GM21786 (cell line): ENCODE results near the gene TMEM145.

Source experiments
- ATAC-seq: cut with Tn5 transposase; IDR thresholded peaks from one replicate; pipeline ENCODE4 v1.9.1; 2021; ENCODE audit not compliant: unreplicated experiment

Gene TMEM145

DNA sequence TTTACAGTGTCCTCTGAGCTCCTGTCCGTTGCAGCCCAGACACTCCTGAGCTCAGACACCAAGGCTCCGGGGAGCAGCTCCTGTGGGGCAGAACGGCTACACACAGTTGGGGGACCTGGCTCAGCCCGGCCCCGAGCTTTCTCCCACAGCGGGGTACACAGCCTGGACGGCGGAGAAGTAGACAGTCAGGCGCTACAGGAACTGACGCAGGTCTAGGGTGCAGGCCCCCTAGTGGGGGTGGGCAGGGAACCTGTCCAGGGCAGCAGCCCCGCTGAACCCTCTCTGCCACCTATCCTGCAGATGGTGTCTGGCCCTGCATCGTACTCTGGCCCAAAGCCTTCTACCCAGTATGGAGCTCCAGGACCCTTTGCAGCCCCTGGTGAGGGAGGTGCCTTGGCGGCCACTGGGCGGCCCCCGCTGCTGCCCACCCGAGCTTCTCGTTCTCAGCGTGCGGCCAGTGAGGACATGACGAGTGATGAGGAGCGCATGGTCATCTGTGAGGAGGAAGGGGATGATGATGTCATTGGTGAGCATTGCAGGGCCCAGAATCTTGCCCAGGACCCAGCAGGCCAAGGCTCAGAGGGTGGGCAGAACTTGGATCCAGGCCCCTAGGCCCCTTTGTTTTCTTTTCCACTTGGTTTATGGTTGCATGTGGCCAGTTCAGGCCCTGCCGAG lies 24.1 kb upstream of the TMEM145 start:
- no peak for ATAC-seq

DNA sequence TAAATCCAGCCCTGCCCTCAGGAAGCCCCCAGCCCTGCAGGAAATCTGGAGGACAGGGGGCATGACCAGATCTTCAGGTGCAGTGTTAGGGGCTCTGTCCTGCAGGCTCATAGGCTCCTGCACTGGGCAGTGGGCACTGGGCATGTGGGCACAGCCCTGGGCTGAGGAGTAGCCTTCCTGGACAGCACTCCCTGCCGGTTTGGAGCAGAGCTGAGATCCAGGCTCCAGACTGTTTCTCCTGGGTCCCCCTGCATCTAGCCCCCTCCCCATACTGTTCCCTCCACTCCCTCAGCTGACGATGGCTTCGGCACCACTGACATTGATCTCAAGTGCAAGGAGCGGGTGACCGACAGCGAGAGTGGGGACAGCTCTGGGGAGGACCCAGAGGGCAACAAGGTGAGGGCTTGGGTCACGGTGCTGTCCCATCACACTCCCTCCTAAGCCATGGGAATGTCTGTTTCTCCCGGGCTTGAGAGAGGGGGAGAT lies 23.5 kb upstream of the TMEM145 start:
- no peak for ATAC-seq

DNA sequence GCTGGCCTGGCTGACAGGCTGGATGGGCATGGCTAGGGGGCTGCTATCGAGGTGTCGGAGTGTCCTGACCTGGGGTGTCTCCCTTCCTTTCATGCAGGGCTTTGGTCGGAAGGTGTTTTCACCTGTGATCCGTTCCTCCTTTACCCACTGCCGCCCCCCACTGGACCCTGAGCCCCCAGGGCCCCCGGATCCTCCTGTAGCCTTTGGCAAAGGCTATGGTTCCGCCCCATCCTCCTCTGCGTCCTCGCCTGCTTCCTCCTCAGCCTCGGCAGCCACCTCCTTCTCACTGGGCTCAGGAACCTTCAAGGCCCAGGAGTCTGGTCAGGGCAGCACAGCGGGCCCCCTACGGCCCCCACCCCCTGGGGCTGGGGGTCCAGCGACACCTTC lies 23.0 kb upstream of the TMEM145 start:
- no peak for ATAC-seq

DNA sequence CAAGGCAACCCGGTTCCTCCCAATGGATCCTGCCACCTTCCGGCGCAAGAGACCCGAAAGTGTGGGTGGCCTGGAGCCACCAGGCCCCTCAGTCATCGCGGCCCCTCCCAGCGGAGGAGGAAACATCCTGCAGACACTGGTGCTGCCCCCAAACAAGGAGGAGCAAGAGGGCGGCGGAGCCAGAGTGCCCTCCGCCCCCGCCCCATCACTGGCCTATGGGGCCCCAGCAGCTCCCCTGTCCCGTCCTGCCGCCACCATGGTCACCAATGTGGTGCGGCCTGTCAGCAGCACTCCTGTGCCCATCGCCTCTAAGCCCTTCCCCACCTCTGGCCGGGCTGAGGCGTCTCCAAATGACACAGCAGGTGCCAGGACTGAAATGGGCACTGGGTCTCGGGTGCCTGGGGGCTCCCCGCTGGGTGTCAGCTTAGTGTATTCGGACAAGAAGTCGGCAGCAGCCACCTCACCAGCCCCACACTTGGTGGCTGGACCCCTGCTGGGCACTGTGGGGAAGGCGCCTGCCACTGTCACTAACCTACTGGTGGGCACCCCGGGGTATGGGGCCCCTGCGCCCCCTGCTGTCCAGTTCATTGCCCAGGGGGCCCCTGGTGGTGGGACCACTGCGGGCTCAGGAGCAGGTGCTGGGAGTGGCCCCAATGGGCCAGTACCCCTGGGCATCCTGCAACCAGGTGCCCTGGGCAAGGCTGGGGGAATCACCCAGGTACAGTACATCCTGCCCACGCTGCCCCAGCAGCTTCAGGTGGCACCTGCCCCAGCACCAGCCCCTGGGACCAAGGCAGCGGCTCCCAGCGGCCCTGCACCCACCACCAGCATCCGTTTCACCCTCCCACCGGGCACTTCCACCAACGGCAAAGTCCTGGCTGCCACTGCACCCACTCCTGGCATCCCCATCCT lies 22.3 kb upstream of the TMEM145 start:
- ATAC-seq: no peak

DNA sequence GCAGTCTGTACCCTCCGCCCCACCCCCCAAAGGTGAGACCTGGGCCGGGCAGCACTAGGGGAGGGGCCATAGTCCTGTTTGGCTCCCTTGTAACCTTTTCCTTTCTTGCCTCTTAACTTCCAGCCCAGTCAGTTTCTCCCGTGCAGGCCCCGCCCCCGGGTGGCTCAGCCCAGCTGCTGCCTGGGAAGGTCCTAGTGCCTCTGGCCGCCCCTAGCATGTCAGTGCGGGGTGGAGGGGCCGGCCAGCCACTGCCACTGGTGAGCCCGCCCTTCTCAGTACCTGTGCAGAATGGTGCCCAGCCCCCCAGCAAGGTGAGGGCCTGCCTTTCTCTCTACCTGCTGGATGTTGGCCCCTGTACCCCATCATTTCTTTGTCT lies 21.7 kb upstream of the TMEM145 start:
- no peak for ATAC-seq

DNA sequence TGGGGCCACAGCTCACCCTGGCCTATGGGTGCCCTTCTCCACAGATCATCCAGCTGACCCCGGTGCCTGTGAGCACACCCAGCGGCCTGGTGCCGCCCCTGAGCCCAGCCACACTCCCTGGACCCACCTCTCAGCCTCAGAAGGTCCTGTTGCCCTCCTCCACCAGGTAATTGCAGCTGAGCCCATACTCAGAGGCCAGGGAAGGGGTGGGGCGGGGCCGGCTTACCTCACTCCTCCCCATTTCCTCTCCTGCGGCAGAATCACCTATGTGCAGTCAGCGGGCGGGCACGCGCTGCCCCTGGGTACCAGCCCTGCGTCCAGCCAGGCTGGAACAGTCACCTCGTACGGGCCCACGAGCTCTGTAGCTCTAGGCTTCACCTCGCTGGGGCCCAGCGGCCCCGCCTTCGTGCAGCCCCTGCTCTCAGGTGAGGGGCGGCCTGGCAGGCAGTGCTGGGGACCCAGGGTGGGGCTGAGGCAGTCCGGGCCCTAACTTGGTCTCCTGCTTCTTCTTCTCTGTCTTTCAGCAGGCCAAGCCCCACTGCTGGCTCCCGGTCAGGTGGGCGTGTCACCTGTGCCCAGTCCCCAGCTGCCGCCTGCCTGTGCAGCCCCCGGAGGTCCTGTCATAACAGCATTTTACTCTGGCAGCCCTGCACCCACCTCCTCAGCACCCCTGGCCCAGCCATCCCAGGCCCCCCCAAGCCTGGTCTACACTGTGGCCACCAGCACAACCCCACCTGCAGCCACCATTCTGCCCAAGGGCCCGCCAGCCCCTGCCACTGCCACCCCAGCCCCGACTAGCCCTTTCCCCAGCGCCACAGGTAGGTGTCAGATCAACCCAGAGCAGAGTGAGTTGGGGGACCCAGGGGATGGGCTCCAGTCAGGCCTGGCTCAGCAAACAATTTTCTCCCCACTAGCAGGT lies 20.8 kb upstream of the TMEM145 start:
- no peak for ATAC-seq

DNA sequence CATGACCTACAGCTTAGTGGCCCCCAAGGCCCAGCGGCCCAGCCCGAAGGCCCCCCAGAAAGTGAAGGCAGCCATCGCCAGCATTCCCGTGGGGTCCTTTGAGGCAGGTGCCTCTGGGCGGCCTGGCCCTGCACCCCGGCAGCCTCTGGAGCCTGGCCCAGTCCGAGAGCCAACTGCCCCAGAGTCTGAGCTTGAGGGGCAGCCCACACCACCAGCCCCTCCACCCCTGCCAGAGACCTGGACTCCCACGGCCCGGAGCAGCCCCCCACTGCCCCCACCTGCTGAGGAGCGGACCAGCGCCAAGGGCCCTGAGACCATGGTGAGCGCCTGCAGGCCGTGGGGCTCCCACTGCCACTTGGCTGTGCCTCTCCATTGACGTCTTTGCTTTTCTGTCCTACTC lies 20.1 kb upstream of the TMEM145 start:
- no peak for ATAC-seq

DNA sequence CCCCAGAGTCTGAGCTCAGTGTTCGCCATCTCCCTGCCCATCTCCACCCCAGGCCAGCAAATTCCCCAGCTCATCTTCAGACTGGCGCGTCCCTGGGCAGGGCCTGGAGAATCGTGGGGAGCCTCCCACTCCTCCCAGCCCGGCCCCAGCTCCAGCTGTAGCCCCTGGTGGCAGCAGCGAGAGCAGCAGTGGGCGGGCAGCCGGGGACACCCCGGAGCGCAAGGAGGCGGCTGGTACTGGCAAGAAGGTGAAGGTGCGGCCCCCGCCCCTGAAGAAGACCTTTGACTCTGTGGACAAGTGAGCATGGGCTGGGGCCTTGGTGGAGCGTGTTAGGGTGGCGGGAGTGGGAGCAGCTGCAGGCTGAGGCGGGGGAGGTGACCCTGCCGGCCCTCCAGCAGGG lies 19.6 kb upstream of the TMEM145 start:
- ATAC-seq: no peak

DNA sequence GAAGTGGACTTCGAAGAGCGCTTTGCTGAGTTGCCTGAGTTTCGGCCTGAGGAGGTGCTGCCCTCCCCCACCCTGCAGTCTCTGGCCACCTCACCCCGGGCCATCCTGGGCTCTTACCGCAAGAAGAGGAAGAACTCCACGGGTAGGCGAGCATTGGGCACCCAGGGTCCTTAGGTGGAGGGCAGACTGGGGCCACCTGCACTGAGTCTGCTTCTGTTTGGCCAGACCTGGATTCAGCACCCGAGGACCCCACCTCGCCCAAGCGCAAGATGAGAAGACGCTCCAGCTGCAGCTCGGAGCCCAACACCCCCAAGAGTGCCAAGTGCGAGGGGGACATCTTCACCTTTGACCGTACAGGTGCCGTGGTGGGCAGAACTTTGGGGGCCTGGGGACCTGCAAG lies 19.2 kb upstream of the TMEM145 start:
- ATAC-seq: no peak

DNA sequence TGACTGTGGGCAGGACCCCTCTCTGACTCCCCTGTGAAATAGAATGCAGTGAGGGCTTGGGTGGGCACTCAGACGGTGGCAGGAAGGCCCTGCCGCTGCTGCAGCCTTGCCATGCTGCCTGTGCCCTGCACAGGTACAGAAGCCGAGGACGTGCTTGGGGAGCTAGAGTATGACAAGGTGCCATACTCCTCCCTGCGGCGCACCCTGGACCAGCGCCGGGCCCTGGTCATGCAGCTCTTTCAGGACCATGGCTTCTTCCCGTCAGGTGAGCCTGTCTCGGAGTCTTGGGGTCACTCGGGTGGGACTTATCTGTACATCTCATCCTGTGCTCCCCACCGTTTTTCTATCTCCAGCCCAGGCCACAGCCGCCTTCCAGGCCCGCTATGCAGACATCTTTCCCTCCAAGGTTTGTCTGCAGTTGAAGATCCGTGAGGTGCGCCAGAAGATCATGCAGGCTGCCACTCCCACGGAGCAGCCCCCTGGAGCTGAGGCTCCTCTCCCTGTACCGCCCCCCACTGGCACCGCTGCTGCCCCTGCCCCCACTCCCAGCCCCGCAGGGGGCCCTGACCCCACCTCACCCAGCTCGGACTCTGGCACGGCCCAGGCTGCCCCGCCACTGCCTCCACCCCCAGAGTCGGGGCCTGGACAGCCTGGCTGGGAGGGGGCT lies 18.5 kb upstream of the TMEM145 start:
- no peak for ATAC-seq

DNA sequence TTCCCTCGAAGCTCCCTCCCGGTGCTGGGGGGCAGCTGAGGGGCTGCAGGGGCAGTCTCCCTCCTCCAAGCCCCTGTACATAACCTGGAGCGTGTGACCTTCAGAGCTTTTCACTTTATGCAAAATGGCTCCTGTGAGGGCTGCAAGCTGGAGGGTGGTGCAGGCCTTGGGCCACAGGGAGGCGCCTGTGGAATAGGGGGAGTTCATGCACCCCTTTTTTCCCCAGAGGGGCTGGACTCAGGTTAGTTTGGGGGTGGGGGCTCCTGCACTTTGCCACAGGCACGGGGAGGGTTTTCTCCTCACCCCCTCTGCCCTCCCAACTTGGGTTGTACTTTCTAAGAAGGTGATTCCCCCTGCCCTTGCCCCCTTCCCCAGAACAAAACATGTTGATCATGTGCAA lies 17.8 kb upstream of the TMEM145 start:
- ATAC-seq: no peak

DNA sequence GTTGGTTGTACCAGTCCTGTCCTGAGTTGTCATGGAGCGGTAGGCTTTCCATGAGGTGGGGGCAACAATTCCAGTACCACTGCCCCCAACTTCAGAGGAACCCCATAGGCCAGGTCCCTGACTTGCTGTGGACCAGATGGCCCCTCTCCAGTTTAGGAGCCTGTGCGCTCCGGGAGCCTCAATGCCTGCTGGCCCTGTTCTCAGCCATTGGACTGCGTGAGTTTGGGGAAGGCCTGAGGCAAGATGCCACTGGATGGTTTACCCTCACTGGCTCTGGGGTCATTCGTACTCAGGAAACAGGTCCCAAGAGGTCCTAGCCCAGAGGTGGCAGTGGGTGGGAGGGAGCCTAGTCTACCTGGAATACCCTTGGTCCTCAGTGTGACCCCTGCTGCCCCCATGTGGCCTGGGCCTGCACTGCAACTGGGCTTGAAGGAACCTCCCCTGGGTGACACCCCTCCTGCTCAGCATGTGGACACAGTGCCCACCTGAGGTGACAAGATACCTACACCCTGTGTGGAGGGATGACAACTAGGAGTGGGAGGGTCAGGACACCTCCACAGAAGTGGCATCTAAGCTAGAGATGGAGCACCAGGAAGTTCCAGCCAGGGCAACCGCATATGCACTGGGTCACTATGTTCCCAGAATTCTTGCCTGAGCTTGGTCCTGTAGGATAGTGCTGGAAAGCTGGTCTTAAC lies 17.1 kb upstream of the TMEM145 start:
- ATAC-seq: no peak

DNA sequence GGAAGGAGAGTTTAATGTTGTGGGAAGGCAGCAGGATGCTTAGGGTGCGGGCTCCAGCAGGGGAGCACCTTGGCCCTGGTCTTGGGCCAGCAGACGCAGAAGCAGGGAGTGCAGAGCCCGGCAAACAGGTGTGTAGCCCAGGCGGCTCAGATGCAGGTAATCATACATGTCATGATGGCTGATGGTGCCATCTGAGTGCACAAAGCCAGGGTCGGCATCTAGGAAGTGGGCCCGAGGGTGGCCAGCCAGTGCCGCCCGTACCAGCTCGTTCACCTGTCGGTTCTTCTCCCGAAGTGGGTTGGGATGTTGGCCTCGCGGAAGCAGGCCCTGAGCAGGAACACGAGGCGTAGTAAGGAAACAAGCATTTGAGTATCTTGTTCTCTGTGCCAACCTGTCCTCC lies 16.1 kb upstream of the TMEM145 start:
- ATAC-seq: no peak

DNA sequence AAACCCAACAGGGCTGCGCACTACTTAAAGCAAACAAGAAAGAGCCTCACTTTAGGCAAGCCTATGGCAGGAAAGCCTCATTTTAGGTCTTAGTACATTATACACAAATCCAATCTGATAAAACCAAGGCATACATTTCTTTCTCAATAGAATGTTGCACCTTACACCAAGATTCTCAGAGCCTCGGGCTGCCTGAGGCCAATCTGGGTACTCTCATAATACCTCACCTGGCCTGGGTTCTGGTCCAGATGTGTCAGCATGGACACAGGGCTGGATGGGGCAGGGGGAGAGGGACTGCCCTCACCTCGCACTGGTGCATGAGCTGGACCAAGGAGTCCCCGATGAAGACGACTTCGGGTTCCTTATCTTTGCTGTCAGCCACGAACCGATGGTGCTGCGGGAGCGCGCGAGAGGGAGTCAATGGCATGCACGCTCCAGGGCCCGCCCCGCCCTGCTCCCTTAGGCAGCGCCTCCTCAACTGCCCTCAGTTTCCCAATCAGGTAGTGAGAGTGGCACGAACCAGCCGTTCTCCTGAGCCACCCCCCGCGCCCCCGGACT lies 11.4 kb upstream of the TMEM145 start, which contains the start of gene PRR19:
Gene PRR19 (plus strand): TSS at position 487 of the 558 bp plus-strand sequence. CDS start 7,453 bp downstream, outside the sequence.
- no peak for ATAC-seq

DNA sequence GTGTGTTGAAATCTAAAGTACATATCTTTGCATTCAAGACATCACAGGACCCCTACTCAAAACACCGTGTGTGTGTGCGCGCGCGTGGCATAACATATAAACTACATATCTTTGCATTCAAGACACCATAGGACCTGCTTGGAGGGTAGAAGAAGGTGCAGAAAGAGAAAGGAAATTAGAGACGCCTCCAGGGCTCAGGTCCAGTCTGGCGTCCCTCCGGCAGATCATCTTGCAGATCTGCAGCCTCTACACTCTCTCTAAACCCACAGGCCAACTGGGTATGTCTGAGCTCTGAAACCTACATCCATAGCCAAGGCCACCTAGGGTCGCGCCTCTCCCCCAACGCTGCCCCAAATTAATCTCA lies 10.0 kb upstream of the TMEM145 start:
- ATAC-seq: no peak

DNA sequence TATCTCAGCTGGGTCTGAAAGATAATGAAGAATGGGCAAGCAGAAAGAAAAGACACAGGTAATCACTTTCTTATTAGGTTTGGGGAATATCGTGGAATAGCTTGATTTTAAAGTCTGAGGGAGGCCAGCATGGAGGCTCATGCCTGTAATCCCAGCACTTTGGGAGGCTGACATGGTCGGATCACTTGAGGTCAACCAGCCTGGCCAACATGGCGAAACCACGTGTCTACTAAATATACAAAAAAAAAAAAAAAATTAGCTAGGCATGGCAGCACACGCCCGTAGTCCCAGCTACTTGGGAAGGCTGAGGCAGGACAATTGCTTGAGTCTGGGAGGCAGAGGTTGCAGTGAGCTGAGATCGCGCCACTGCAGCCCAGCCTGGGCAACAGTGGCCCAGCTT lies 9.2 kb upstream of the TMEM145 start:
- ATAC-seq: no peak

DNA sequence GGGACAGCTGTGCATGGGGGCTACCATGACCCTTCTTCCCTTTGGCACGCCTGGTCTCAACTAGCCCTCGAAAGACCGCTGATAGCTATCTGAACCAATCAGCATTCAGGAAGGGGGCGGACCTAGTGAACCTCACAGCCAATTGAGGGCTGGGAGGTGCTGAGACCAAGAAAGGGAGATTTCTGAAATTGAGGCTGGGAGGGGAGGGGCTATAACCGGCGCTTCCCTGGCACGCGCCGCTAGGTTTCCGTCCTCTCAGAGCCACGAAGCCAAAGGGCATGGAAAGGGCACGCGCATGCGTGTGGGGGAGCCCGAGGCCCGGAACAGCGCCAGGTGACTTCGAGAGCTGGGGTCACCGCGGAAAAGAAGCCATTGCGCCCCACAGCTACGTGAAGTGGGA lies 6.5 kb upstream of the TMEM145 start:
- no peak for ATAC-seq

DNA sequence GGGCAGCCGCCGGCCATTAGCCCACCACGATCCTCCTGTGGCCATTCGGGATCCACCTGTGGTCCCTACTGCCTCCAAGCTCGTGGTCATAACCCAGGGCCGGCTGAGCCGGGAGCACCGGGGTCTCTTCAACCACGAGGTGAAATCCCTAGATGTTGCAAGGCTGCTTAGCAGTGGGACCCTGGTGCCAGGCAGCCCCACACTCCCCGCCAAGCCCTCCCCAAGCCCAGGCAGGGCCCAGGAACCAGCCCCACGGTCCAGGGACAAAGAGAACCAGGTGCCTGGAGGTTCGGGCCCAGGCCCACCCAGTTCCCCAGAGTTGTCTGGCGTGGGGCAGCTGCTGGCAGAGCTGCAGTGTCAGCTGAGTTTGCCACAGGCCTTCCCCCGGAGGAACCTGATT lies 3.4 kb upstream of the TMEM145 start:
- ATAC-seq: no peak

DNA sequence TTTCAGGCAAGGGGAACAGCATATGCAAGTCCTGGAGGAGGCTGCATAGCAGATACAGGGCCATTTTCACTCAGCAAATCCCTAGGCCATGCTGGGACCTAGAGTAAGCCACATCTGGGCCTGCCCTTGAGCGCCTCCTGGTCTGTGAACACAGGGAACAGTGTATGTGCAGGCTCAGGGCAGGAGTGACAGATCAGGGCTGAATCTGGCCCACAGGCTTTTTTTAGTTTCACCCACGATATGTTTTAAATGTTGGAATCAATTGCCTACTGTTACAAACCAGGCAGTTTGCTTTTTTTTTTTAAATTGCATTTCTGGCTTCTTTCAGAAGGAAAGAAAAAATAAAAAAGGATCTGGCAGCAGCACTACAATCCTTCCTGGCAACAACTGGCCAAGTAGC lies 1.5 kb upstream of the TMEM145 start:
- no peak for ATAC-seq

DNA sequence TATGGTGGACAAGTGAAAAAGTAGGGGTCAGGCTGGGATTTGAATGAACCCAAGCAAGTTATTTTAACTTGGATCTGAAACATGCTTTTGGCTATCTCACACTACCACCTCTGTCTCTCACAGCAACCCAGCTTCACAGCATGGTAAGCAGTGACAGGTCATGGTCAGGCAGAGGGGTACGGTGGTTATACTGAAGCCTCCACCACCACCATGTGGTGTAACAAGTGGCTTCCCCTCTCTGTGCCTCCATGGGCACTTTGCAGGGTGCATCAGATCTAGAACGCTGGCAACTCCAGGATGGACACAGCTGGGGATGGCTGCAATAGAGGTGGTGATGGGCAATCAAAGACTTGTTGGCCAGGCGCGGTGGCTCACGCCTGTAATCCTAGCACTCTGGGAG lies 739 bp upstream of the TMEM145 start:
- no peak for ATAC-seq
